Calu3 (cell line): ENCODE results near the gene BRIP1. TPM values are rescaled to one million over a fixed set of nuclear protein-coding genes. Genes with fewer than 3 reads are reported as not detected.

Source experiments
- BruUV-seq: library from RNA; stranded (reverse); fragments of 400-500 nt; replicated peaks from 2 replicates; lab custom pipeline; 2021; lab: Mats Ljungman, UMichigan
- CTCF ChIA-PET: fragments of 300-600 bp; sonication (Branson Sonifier 250); formaldehyde crosslinking; loops from one replicate; lab custom pipeline; 2022; ENCODE audit warnings: antibody characterized with exemption; lab: Charles Lee
- DNase-seq: peaks from one replicate; pipeline ENCODE4 v3.0.0; 2022
- H3K27ac Mint-ChIP-seq: one replicate; pipeline ENCODE4 v1.8.0; 2022; ENCODE audit warnings: mixed read lengths; ENCODE audit not compliant: unreplicated experiment
- H3K27me3 Mint-ChIP-seq: one replicate; pipeline ENCODE4 v1.8.0; 2022; ENCODE audit warnings: mixed read lengths; ENCODE audit not compliant: unreplicated experiment
- H3K36me3 Mint-ChIP-seq: one replicate; pipeline ENCODE4 v1.8.0; 2022; ENCODE audit warnings: mild to moderate bottlenecking, moderate library complexity, mixed read lengths; ENCODE audit not compliant: insufficient read depth, unreplicated experiment
- H3K4me1 Mint-ChIP-seq: one replicate; pipeline ENCODE4 v1.8.0; 2022; ENCODE audit warnings: mild to moderate bottlenecking, low read depth, mixed read lengths; ENCODE audit not compliant: unreplicated experiment
- H3K4me3 Mint-ChIP-seq: one replicate; pipeline ENCODE4 v1.8.0; 2022; ENCODE audit warnings: mild to moderate bottlenecking, low read depth, moderate library complexity, mixed read lengths; ENCODE audit not compliant: unreplicated experiment
- H3K9me3 Mint-ChIP-seq: one replicate; pipeline ENCODE4 v1.8.0; 2022; ENCODE audit warnings: low read depth, mixed read lengths; ENCODE audit not compliant: unreplicated experiment
- CTCF ChIP-seq: fragments of 200-600 bp; IDR thresholded peaks from one replicate; pipeline ENCODE4 v1.8.0; 2022; ENCODE audit warnings: antibody characterized with exemption; ENCODE audit not compliant: unreplicated experiment
- intact Hi-C: fragments of 100-400 bp; cut with micrococcal nuclease; formaldehyde crosslinking; loops from one replicate; pipeline ENCODE4 v1.10.0; 2022; ENCODE audit not compliant: unreplicated experiment
- total RNA-seq: library from RNA; stranded (reverse); gene quantifications from 2 replicates; pipeline ENCODE4 v1.2.3, GENCODE V29; 2022

Gene BRIP1
- total RNA-seq, 1 experiment from 2014 or later, result 12.3 TPM

GRCh38 chr17:61686113-61686512, 177.2 kb downstream of the BRIP1 start:
- Mint-ChIP-seq H3K36me3 (no peaks in the 10 kb centered on the region), H3K27ac (no peak overlapping the region), H3K9me3 (no peaks in the 10 kb centered on the region), H3K4me3 (no peak overlapping the region), H3K4me1 (no peaks in the 10 kb centered on the region), H3K27me3 (no peaks in the 10 kb centered on the region)
- intact Hi-C loops, result no loop called here
- TF ChIP-seq CTCF, result no peak
- CTCF ChIA-PET, result no interaction called here
- BruUV-seq, result no TSS peak
- no peak for DNase-seq

- no peak for TF ChIP-seq CTCF
- no peaks in the 10 kb centered on the region for H3K27me3 Mint-ChIP-seq
- CTCF ChIA-PET, result no interaction called here
- H3K4me1 Mint-ChIP-seq, result no peaks in the 10 kb centered on the region
- H3K9me3 Mint-ChIP-seq, result no peaks in the 10 kb centered on the region
- H3K4me3 Mint-ChIP-seq, result no peak overlapping the region
- no TSS peak for BruUV-seq
- DNase-seq, result no peak
- no peak overlapping the region for H3K27ac Mint-ChIP-seq
- no peaks in the 10 kb centered on the region for H3K36me3 Mint-ChIP-seq
- intact Hi-C loops, result no loop called here
These were observed 178.5 kb downstream of the BRIP1 start for GRCh38 chr17:61684818-61685217.

- no peak overlapping the region for H3K4me3 Mint-ChIP-seq
- no TSS peak for BruUV-seq
- H3K36me3 Mint-ChIP-seq, result no peaks in the 10 kb centered on the region
- no peaks in the 10 kb centered on the region for H3K9me3 Mint-ChIP-seq
- CTCF ChIA-PET, result no interaction called here
- H3K4me1 Mint-ChIP-seq, result no peaks in the 10 kb centered on the region
- H3K27me3 Mint-ChIP-seq, result no peaks in the 10 kb centered on the region
- no peak for DNase-seq
- TF ChIP-seq CTCF, result no peak
- no peak overlapping the region for H3K27ac Mint-ChIP-seq
- intact Hi-C loops, result no loop called here
These were observed 179.2 kb downstream of the BRIP1 start for GRCh38 chr17:61684172-61684571.

- Mint-ChIP-seq H3K9me3 (no peaks in the 10 kb centered on the region), H3K4me3 (no peak overlapping the region), H3K27ac (no peak overlapping the region), H3K4me1 (no peaks in the 10 kb centered on the region), H3K36me3 (no peaks in the 10 kb centered on the region), H3K27me3 (no peaks in the 10 kb centered on the region)
- TF ChIP-seq CTCF, result no peak
- BruUV-seq, result no TSS peak
- intact Hi-C loops, result no loop called here
- CTCF ChIA-PET, result no interaction called here
- DNase-seq, result no peak
These were observed 179.9 kb downstream of the BRIP1 start for GRCh38 chr17:61683466-61683865.
